Measurements from ENCODE around the gene HEPN1. TPM values are rescaled to one million over a fixed set of nuclear protein-coding genes. Genes with fewer than 3 reads are reported as not detected.

Gene HEPN1
- total and polyA plus RNA-seq, 9 of the 15 experiments (the other 6 are each of a cell fraction or from before 2014, with no cell fraction given) = not detected

- H3K27ac ChIP-seq (ENCODE audit: extremely low read depth, low read depth, low read length) = no peak overlapping the region
- H3K79me2 ChIP-seq (ENCODE audit: control insufficient read depth, insufficient read depth, low read length) = no peaks in the 10 kb centered on the region
- no peaks in the 10 kb centered on the region for H3K9me3 ChIP-seq (replicated peaks; ENCODE audit: control insufficient read depth, insufficient read depth, low read depth, low read length)
- TF ChIP-seq ZBTB11 (CRISPR knock-in tag; IDR thresholded peaks at IDR 0.05) = no peak
- no peak for TF ChIP-seq PTTG1 (tag; IDR thresholded peaks at IDR 0.05; ENCODE audit: low read depth)
- TF ChIP-seq MCM7 (IDR thresholded peaks at IDR 0.05) = no peak
- no peak for TF ChIP-seq TCF15 (CRISPR knock-in tag; IDR thresholded peaks at IDR 0.05)
- no peak for TF ChIP-seq CHD7 (IDR thresholded peaks at IDR 0.05; ENCODE audit: low read depth, low read length)
- no peak for TF ChIP-seq TARDBP (IDR thresholded peaks at IDR 0.05)
- in situ Hi-C loops (cut with MboI) (no loop called here), intact Hi-C loops (cut with micrococcal nuclease) (no loop called here)
- no peaks in the 10 kb centered on the region for H3K36me3 ChIP-seq (ENCODE audit: control insufficient read depth, insufficient read depth, low read length)
- no peak overlapping the region for H2AFZ ChIP-seq (ENCODE audit: low read depth, low read length)
- DNase-seq (ENCODE audit: extremely low read depth in 1 of 4, low spot score in 3 of 4) (no peak), ATAC-seq (no peak), FAIRE-seq (no peak)
- H3K4me1 ChIP-seq (replicated peaks in 1 of 2; ENCODE audit: control insufficient read depth in 2 of 2, insufficient read depth in 2 of 2, low read length in 2 of 2) = no peaks in the 10 kb centered on the region
- 6% methylated on average over 2 of the region's 2 CpGs for WGBS (ENCODE audit: insufficient coverage, low coverage, missing lambda C conversion rate)
- H3K9ac ChIP-seq (ENCODE audit: insufficient read depth in 1 of 2, low read depth in 2 of 2, low read length in 2 of 2) = no peak overlapping the region
- no peak overlapping the region for H3K4me2 ChIP-seq (ENCODE audit: insufficient read depth, low read length)
- H4K20me1 ChIP-seq (replicated peaks; ENCODE audit: control insufficient read depth, insufficient read depth, low read length) = no peaks in the 10 kb centered on the region
- peaks cover 31 to 54% of the 10 kb centered on the region in 2 experiments; a peak in 4 of 5 replicates for H3K27me3 ChIP-seq (ENCODE audit: control insufficient read depth in 2 of 2, insufficient read depth in 2 of 2, low read length in 2 of 2)
- H3K4me3 ChIP-seq = no peak overlapping the region
- BruUV-seq (replicated peaks) = no TSS peak
- no peaks in the 10 kb centered on the region for H3K9me1 ChIP-seq (ENCODE audit: control insufficient read depth, insufficient read depth, low read length)
- POLR2A ChIA-PET = interaction anchor here (0.7 to 1.2 kb wide), 2 partner anchors 9 to 32 kb away, joined by 3 read pairs; no protein-coding TSS in a partner anchor
- CTCF ChIA-PET (ENCODE audit: low intra/inter-chr PET ratio) = no interaction called here
Measured at GRCh38 chr11:124919898-124920297, 848 bp downstream of the HEPN1 start.

Measured in K562 (cell line).